OCI-LY1 (cell line): ENCODE results near the gene LTBP2.

Experiments
- H2AFZ ChIP-seq: fragments of 200-600 bp; sonication (generic), shearing (Covaris generic); 2 replicates; pipeline ENCODE4 v1.6.0; 2014; ENCODE audit warnings: antibody characterized with exemption, mild to moderate bottlenecking, low read length
- H3F3A ChIP-seq: fragments of 200-600 bp; sonication (generic), shearing (Covaris generic); 2 replicates; pipeline ENCODE4 v1.6.0; 2014; ENCODE audit warnings: mild to moderate bottlenecking, antibody characterized with exemption, low read length, moderate library complexity; ENCODE audit not compliant: insufficient read depth
- H3K27ac ChIP-seq: fragments of 200-600 bp; sonication (generic); 2 replicates; pipeline ENCODE4 v1.5.1; 2014; ENCODE audit warnings: low read length, mixed run types, mild to moderate bottlenecking, low read depth; ENCODE audit not compliant: poor library complexity, severe bottlenecking
- H3K27me3 ChIP-seq: fragments of 200-600 bp; sonication (generic); 2 replicates; pipeline ENCODE4 v1.6.0; 2014; ENCODE audit warnings: antibody characterized with exemption, mild to moderate bottlenecking, low read length, moderate library complexity; ENCODE audit not compliant: insufficient read depth
- H3K36me3 ChIP-seq: fragments of 200-600 bp; sonication (generic); 2 replicates; pipeline ENCODE4 v1.6.1; 2014; ENCODE audit warnings: mild to moderate bottlenecking, antibody characterized with exemption, low read length, moderate library complexity, mixed read lengths; ENCODE audit not compliant: insufficient read depth
- H3K4me1 ChIP-seq: fragments of 200-600 bp; sonication (generic); 2 replicates; pipeline ENCODE4 v1.5.1; 2014; ENCODE audit warnings: mild to moderate bottlenecking, low read length, moderate library complexity; ENCODE audit not compliant: insufficient read depth, severe bottlenecking
- H3K4me2 ChIP-seq: fragments of 200-600 bp; sonication (generic), shearing (Covaris generic); 2 replicates; pipeline ENCODE4 v1.6.1; 2014; ENCODE audit warnings: low read length
- H3K4me3 ChIP-seq: fragments of 200-600 bp; sonication (generic); 2 replicates; pipeline ENCODE4 v1.5.1; 2014; ENCODE audit warnings: low read length, low read depth, mild to moderate bottlenecking, mixed read lengths; ENCODE audit not compliant: poor library complexity, severe bottlenecking
- H3K79me2 ChIP-seq: fragments of 200-600 bp; shearing (Covaris generic); 2 replicates; pipeline ENCODE4 v1.6.1; 2016; ENCODE audit warnings: mixed run types, low read length, mixed read lengths; ENCODE audit not compliant: insufficient read depth
- H3K9ac ChIP-seq: fragments of 200-600 bp; sonication (generic), shearing (Covaris generic); 2 replicates; pipeline ENCODE4 v1.6.1; 2014; ENCODE audit warnings: mild to moderate bottlenecking, low read length, mixed read lengths
- H3K9me2 ChIP-seq: fragments of 200-600 bp; sonication (generic), shearing (Covaris generic); 2 replicates; pipeline ENCODE4 v1.6.1; 2014; ENCODE audit warnings: low read depth, mild to moderate bottlenecking, low read length, mixed read lengths
- H3K9me3 ChIP-seq: fragments of 200-600 bp; shearing (Covaris generic); 2 replicates; pipeline ENCODE4 v1.6.1; 2014; ENCODE audit warnings: low read length, mixed read lengths
- H4K20me1 ChIP-seq: fragments of 200-600 bp; sonication (generic), shearing (Covaris generic); 2 replicates; pipeline ENCODE4 v1.6.0; 2016; ENCODE audit warnings: mild to moderate bottlenecking, low read length; ENCODE audit not compliant: insufficient read depth
- CTCF ChIP-seq: fragments of 200-600 bp; sonication (generic), shearing (Covaris generic); IDR thresholded peaks from 2 replicates; pipeline ENCODE4 v1.5.1; 2017; ENCODE audit warnings: mild to moderate bottlenecking, antibody characterized with exemption, low read length, moderate library complexity, mixed read lengths
- EZH2 ChIP-seq: fragments of 200-600 bp; sonication (generic), shearing (Covaris generic); IDR thresholded peaks from 2 replicates; pipeline ENCODE4 v1.8.0; 2017; ENCODE audit warnings: borderline replicate concordance, mixed run types, mild to moderate bottlenecking, antibody characterized with exemption, low read length, moderate library complexity, mixed read lengths

LTBP2 gene

GRCh38 chr14:74573421-74574089, 38.5 kb downstream of the LTBP2 start:
- H2AFZ ChIP-seq: no peak overlapping the region
- H3K4me3 ChIP-seq: no peak overlapping the region
- H3K9me2 ChIP-seq: no peaks in the 10 kb centered on the region
- H3K4me1 ChIP-seq: no peaks in the 10 kb centered on the region
- H3K27ac ChIP-seq: no peak overlapping the region
- H4K20me1 ChIP-seq: no peaks in the 10 kb centered on the region
- H3K9me3 ChIP-seq: no peaks in the 10 kb centered on the region
- H3K36me3 ChIP-seq: no peaks in the 10 kb centered on the region
- H3F3A ChIP-seq: no peaks in the 10 kb centered on the region
- TF ChIP-seq EZH2 (no peak), CTCF (no peak)
- H3K9ac ChIP-seq: no peak overlapping the region
- H3K79me2 ChIP-seq: no peaks in the 10 kb centered on the region
- H3K27me3 ChIP-seq: no peaks in the 10 kb centered on the region
- no peak overlapping the region for H3K4me2 ChIP-seq

- H3K9me3 ChIP-seq: no peaks in the 10 kb centered on the region
- no peaks in the 10 kb centered on the region for H3K4me1 ChIP-seq
- no peaks in the 10 kb centered on the region for H3F3A ChIP-seq
- no peaks in the 10 kb centered on the region for H3K79me2 ChIP-seq
- H4K20me1 ChIP-seq: no peaks in the 10 kb centered on the region
- no peak overlapping the region for H3K27ac ChIP-seq
- no peaks in the 10 kb centered on the region for H3K27me3 ChIP-seq
- no peak overlapping the region for H3K9ac ChIP-seq
- no peaks in the 10 kb centered on the region for H3K9me2 ChIP-seq
- no peak overlapping the region for H3K4me3 ChIP-seq
- H3K36me3 ChIP-seq: no peaks in the 10 kb centered on the region
- H2AFZ ChIP-seq: no peak overlapping the region
- TF ChIP-seq CTCF: no peak
- TF ChIP-seq EZH2: no peak
- no peak overlapping the region for H3K4me2 ChIP-seq
Observed at GRCh38 chr14:74572726-74573301, 39.2 kb downstream of the LTBP2 start.

GRCh38 chr14:74571901-74572725, 39.9 kb downstream of the LTBP2 start:
- no peaks in the 10 kb centered on the region for H4K20me1 ChIP-seq
- H3K27me3 ChIP-seq: no peaks in the 10 kb centered on the region
- no peaks in the 10 kb centered on the region for H3K4me1 ChIP-seq
- H3K4me2 ChIP-seq: no peak overlapping the region
- no peaks in the 10 kb centered on the region for H3F3A ChIP-seq
- H2AFZ ChIP-seq: no peak overlapping the region
- no peaks in the 10 kb centered on the region for H3K9me2 ChIP-seq
- TF ChIP-seq CTCF (no peak), EZH2 (no peak)
- no peaks in the 10 kb centered on the region for H3K79me2 ChIP-seq
- H3K27ac ChIP-seq: no peak overlapping the region
- H3K9ac ChIP-seq: no peak overlapping the region
- H3K4me3 ChIP-seq: no peak overlapping the region
- H3K36me3 ChIP-seq: no peaks in the 10 kb centered on the region
- no peaks in the 10 kb centered on the region for H3K9me3 ChIP-seq
